Trophoblast cell (in vitro differentiated cells and primary cell): ENCODE results near the gene ZWILCH.

Experiments
- DNase-seq, 2 donors: peaks; one replicate each; pipeline ENCODE4 v3.0.0-alpha.2; 2016
- H2AFZ ChIP-seq: 2 replicates; pipeline ENCODE4 v1.6.1; 2013; ENCODE audit warnings: low read length, moderate library complexity, mild to moderate bottlenecking; ENCODE audit not compliant: insufficient read depth, poor library complexity
- H2AK5ac ChIP-seq: 2 replicates; pipeline ENCODE4 v1.6.1; 2013; ENCODE audit warnings: mild to moderate bottlenecking, low read length
- H2BK120ac ChIP-seq: 2 replicates; pipeline ENCODE4 v1.6.1; 2013; ENCODE audit warnings: low read length, mild to moderate bottlenecking, moderate library complexity; ENCODE audit not compliant: insufficient read depth, poor library complexity
- H2BK12ac ChIP-seq: 2 replicates; pipeline ENCODE4 v1.6.1; 2013; ENCODE audit warnings: mild to moderate bottlenecking, low read length, moderate library complexity
- H2BK5ac ChIP-seq: 2 replicates; pipeline ENCODE4 v1.6.1; 2013; ENCODE audit warnings: low read length, low read depth, moderate library complexity, mild to moderate bottlenecking; ENCODE audit not compliant: poor library complexity
- H3K14ac ChIP-seq: 2 replicates; pipeline ENCODE4 v1.6.1; 2013; ENCODE audit warnings: mild to moderate bottlenecking, low read length
- H3K18ac ChIP-seq: 2 replicates; pipeline ENCODE4 v1.6.1; 2013; ENCODE audit warnings: mild to moderate bottlenecking, low read length
- H3K23ac ChIP-seq: 2 replicates; pipeline ENCODE4 v1.6.1; 2013; ENCODE audit warnings: low read length
- H3K27ac ChIP-seq: 2 replicates; pipeline ENCODE4 v1.5.1; 2013; ENCODE audit warnings: low read depth, mild to moderate bottlenecking, inconsistent platforms, low read length, moderate library complexity
- H3K27me3 ChIP-seq: 2 replicates; pipeline ENCODE4 v1.6.1; 2013; ENCODE audit warnings: inconsistent platforms, mild to moderate bottlenecking, low read length, moderate library complexity; ENCODE audit not compliant: insufficient read depth
- H3K36me3 ChIP-seq, 2 experiments: 1 replicate in 1 of 2; 2 replicates in 1 of 2; pipeline ENCODE4 v1.6.1; 2013; ENCODE audit warnings: low read length in 2 of 2, mild to moderate bottlenecking in 2 of 2, moderate library complexity in 1 of 2; ENCODE audit not compliant: insufficient read depth in 2 of 2, control insufficient read depth in 1 of 2
- H3K4ac ChIP-seq: 2 replicates; pipeline ENCODE4 v1.6.1; 2013; ENCODE audit warnings: low read depth, mild to moderate bottlenecking, low read length, moderate library complexity
- H3K4me1 ChIP-seq, 2 experiments: 1 replicate in 1 of 2; 2 replicates in 1 of 2; pipeline ENCODE4 v1.6.1; 2013; ENCODE audit warnings: low read length in 2 of 2, mild to moderate bottlenecking in 2 of 2, moderate library complexity in 1 of 2; ENCODE audit not compliant: insufficient read depth in 2 of 2, control insufficient read depth in 1 of 2
- H3K4me2 ChIP-seq: 2 replicates; pipeline ENCODE4 v1.6.1; 2013; ENCODE audit warnings: inconsistent platforms, mild to moderate bottlenecking, low read length, moderate library complexity
- H3K4me3 ChIP-seq: 2 replicates; pipeline ENCODE4 v1.5.1; 2013; ENCODE audit warnings: mild to moderate bottlenecking, low read depth, low read length, inconsistent platforms
- H3K79me1 ChIP-seq: one replicate; pipeline ENCODE4 v1.6.1; 2013; ENCODE audit warnings: low read length
- H3K79me2 ChIP-seq: 2 replicates; pipeline ENCODE4 v1.6.1; 2013; ENCODE audit warnings: low read length, mild to moderate bottlenecking; ENCODE audit not compliant: control insufficient read depth, insufficient read depth, poor library complexity
- H3K9ac ChIP-seq: 2 replicates; pipeline ENCODE4 v1.6.1; 2013; ENCODE audit warnings: mild to moderate bottlenecking, low read length
- H3K9me3 ChIP-seq: 2 replicates; pipeline ENCODE4 v1.6.1; 2013; ENCODE audit warnings: low read depth, mild to moderate bottlenecking, control low read depth, inconsistent platforms, low read length; ENCODE audit not compliant: insufficient read depth
- H4K12ac ChIP-seq: 2 replicates; pipeline ENCODE4 v1.6.1; 2013; ENCODE audit warnings: low read depth, mild to moderate bottlenecking, low read length, moderate library complexity
- H4K8ac ChIP-seq: 2 replicates; pipeline ENCODE4 v1.6.1; 2013; ENCODE audit warnings: low read depth, mild to moderate bottlenecking, low read length, moderate library complexity
- H4K91ac ChIP-seq: one replicate; pipeline ENCODE4 v1.6.1; 2013; ENCODE audit warnings: low read depth, mild to moderate bottlenecking, low read length, moderate library complexity
- WGBS: extraction: QIAGEN DNeasy Blood & Tissue Kit; methylation state at CpG from one replicate; pipeline ENCODE4 v1.1.7; 2013; ENCODE audit warnings: missing lambda C conversion rate; ENCODE audit not compliant: insufficient read length, insufficient coverage; ENCODE audit errors: extremely low coverage; 5-methylcytosine and 5-hydroxymethylcytosine counted together

The ZWILCH gene

GRCh38 chr15:66482539-66482938 is 22.6 kb upstream of the ZWILCH start:
- Histone ChIP-seq H4K12ac (no peak overlapping the region), H3K9me3 (no peaks in the 10 kb centered on the region), H3K27me3 (no peaks in the 10 kb centered on the region), H3K4me3 (peak overlapping the region; percentile 23), H2BK120ac (no peak overlapping the region), H3K18ac (no peak overlapping the region), H3K4me1 (peaks cover 11 to 15% of the 10 kb centered on the region in 2 experiments), H3K79me2 (no peaks in the 10 kb centered on the region), H3K4me2 (no peak overlapping the region), H2BK5ac (no peak overlapping the region), H4K8ac (no peak overlapping the region), H4K91ac (no peak overlapping the region), H3K9ac (peak overlapping the region; percentile 7), H3K27ac (no peak overlapping the region), H2BK12ac (no peak overlapping the region), H3K36me3 (peaks cover 28 to 40% of the 10 kb centered on the region in 2 experiments), H3K79me1 (no peaks in the 10 kb centered on the region), H3K23ac (no peak overlapping the region), H3K4ac (no peak overlapping the region), H3K14ac (no peak overlapping the region), H2AK5ac (no peak overlapping the region), H2AFZ (no peak overlapping the region)
- no CpG with 5 or more reads among the region's 9 CpGs for WGBS
- DNase-seq, result no peak

- H3K79me1 ChIP-seq, result no peaks in the 10 kb centered on the region
- H3K14ac ChIP-seq, result no peak overlapping the region
- H3K27me3 ChIP-seq, result no peaks in the 10 kb centered on the region
- H3K4me1 ChIP-seq, result peaks cover 11 to 15% of the 10 kb centered on the region in 2 experiments
- H3K4ac ChIP-seq, result no peak overlapping the region
- no peak overlapping the region for H3K4me3 ChIP-seq
- H4K12ac ChIP-seq, result no peak overlapping the region
- no CpG with 5 or more reads among the region's 3 CpGs for WGBS
- no peak for DNase-seq
- H2AFZ ChIP-seq, result no peak overlapping the region
- H2BK120ac ChIP-seq, result no peak overlapping the region
- H3K18ac ChIP-seq, result no peak overlapping the region
- H3K9ac ChIP-seq, result no peak overlapping the region
- H3K23ac ChIP-seq, result no peak overlapping the region
- no peak overlapping the region for H2BK5ac ChIP-seq
- no peaks in the 10 kb centered on the region for H3K79me2 ChIP-seq
- H2AK5ac ChIP-seq, result no peak overlapping the region
- H2BK12ac ChIP-seq, result no peak overlapping the region
- peaks cover 32 to 46% of the 10 kb centered on the region in 2 experiments for H3K36me3 ChIP-seq
- H4K91ac ChIP-seq, result no peak overlapping the region
- H3K4me2 ChIP-seq, result no peak overlapping the region
- H3K27ac ChIP-seq, result no peak overlapping the region
- no peaks in the 10 kb centered on the region for H3K9me3 ChIP-seq
- no peak overlapping the region for H4K8ac ChIP-seq
These were observed 22.0 kb upstream of the ZWILCH start for GRCh38 chr15:66483131-66483566.

- H3K79me2 ChIP-seq, result no peaks in the 10 kb centered on the region
- no peak overlapping the region for H3K4me2 ChIP-seq
- H3K79me1 ChIP-seq, result no peaks in the 10 kb centered on the region
- H2AK5ac ChIP-seq, result no peak overlapping the region
- H2BK12ac ChIP-seq, result no peak overlapping the region
- no peak overlapping the region for H3K4me3 ChIP-seq
- DNase-seq, result no peak
- no peak overlapping the region for H2AFZ ChIP-seq
- peaks cover 11 to 15% of the 10 kb centered on the region in 2 experiments for H3K4me1 ChIP-seq
- H3K14ac ChIP-seq, result no peak overlapping the region
- no peak overlapping the region for H3K27ac ChIP-seq
- no peak overlapping the region for H3K4ac ChIP-seq
- H3K36me3 ChIP-seq, result peaks cover 35 to 59% of the 10 kb centered on the region in 2 experiments
- no peaks in the 10 kb centered on the region for H3K27me3 ChIP-seq
- no peak overlapping the region for H3K9ac ChIP-seq
- no CpG with 5 or more reads among the region's 5 CpGs for WGBS
- no peak overlapping the region for H4K8ac ChIP-seq
- no peak overlapping the region for H2BK120ac ChIP-seq
- H3K18ac ChIP-seq, result peak overlapping the region; percentile 41
- no peak overlapping the region for H4K91ac ChIP-seq
- no peaks in the 10 kb centered on the region for H3K9me3 ChIP-seq
- H2BK5ac ChIP-seq, result no peak overlapping the region
- H3K23ac ChIP-seq, result no peak overlapping the region
- no peak overlapping the region for H4K12ac ChIP-seq
These were observed 20.5 kb upstream of the ZWILCH start for GRCh38 chr15:66484539-66485112.

- Histone ChIP-seq H3K27me3 (no peaks in the 10 kb centered on the region), H3K9me3 (no peaks in the 10 kb centered on the region), H3K23ac (no peak overlapping the region), H3K27ac (no peak overlapping the region), H4K8ac (no peak overlapping the region), H4K12ac (no peak overlapping the region), H3K14ac (no peak overlapping the region), H4K91ac (no peak overlapping the region), H3K9ac (no peak overlapping the region), H3K18ac (no peak overlapping the region), H2BK5ac (no peak overlapping the region), H2BK120ac (no peak overlapping the region), H3K79me2 (no peaks in the 10 kb centered on the region), H3K4me1 (peaks cover 0 to 2% of the 10 kb centered on the region in 2 experiments), H3K79me1 (no peaks in the 10 kb centered on the region), H3K4me3 (no peak overlapping the region), H3K36me3 (peaks cover 40 to 70% of the 10 kb centered on the region in 2 experiments), H2BK12ac (no peak overlapping the region), H3K4ac (no peak overlapping the region), H3K4me2 (no peak overlapping the region), H2AFZ (no peak overlapping the region), H2AK5ac (no peak overlapping the region)
- DNase-seq, result no peak
- WGBS, result no CpG with 5 or more reads among the region's 3 CpGs
These were observed 18.2 kb upstream of the ZWILCH start for GRCh38 chr15:66486887-66487286.
